ENCODE measurements around the gene C3orf85. TPM values are rescaled to one million over a fixed set of nuclear protein-coding genes. Genes with fewer than 3 reads are reported as not detected.

The C3orf85 gene
- total RNA-seq, 2 experiments from 2014 or later = not detected

DNA sequence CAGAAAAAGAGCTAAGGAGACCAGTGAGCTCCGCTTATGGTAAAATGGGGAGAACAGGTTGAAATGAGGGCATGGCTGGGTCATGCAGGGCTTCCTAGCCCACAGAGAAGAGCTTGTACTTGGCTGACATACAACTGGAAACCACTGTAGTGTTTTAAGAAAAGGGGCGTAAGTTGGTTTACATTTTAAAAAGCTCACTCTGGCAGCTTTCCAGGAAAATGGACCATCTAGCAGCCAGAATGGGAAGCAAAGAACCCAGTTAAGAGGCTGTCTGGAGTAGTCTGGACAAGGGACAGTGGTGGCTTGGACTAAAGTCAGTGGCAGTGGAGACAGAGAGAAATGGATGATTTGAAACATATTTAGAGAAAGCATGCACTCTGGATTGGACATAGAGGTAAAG lies 20.5 kb upstream of the C3orf85 start:
- ATAC-seq (no peak), DNase-seq (no peak)
- no peak overlapping the region for H3K4me3 Mint-ChIP-seq
- H3K27ac Mint-ChIP-seq = no peak overlapping the region
- H3K27me3 Mint-ChIP-seq = peaks cover 1% of the 10 kb centered on the region
- ChIA-PET POLR2A (no interaction called here), CTCF (interaction anchor here (0.9 kb wide), 1 partner anchor 92 kb away, joined by 3 read pairs; no protein-coding TSS in a partner anchor)
- H3K36me3 Mint-ChIP-seq (ENCODE audit: low read depth) = no peaks in the 10 kb centered on the region
- H3K4me1 Mint-ChIP-seq (ENCODE audit: low read depth) = no peaks in the 10 kb centered on the region
- no peaks in the 10 kb centered on the region for H3K9me3 Mint-ChIP-seq
- intact Hi-C loops (cut with micrococcal nuclease) = no loop called here
- TF ChIP-seq CTCF (IDR thresholded peaks at IDR 0.05) = no peak

DNA sequence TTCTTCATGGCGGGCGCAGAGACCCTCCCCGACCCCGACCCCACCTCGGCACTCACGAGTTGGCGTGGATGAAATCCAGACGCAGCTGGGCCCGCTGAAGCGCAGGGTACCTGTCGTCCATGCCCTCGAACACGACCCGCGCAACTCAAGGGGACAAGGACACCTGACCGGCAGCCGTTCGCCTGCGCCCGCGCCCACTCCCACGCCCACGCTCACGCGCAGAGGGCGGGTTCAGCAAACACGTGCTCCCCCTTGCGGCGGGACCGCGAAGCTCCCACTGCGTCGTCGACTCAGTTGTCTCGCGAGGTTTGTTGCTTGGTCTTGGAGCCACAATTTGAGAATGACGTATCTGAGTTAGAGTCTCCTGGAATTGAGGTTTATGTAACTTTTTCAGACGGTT lies 18.6 kb upstream of the C3orf85 start, which contains the start of gene MORC1:
TSS of gene MORC1 (minus strand) at position 196 of the 400 bp plus-strand sequence. CDS start at position 121, 75 bp downstream.
- Mint-ChIP-seq H3K27me3 (peaks cover 1% of the 10 kb centered on the region), H3K36me3 (ENCODE audit: low read depth) (no peaks in the 10 kb centered on the region), H3K4me3 (no peak within 1 kb of the TSS), H3K4me1 (ENCODE audit: low read depth) (no peaks in the 10 kb centered on the region), H3K9me3 (no peaks in the 10 kb centered on the region), H3K27ac (no peak within 1 kb of the TSS)
- CTCF ChIA-PET = interaction anchor here (0.5 kb wide), 1 partner anchor 72 kb away, joined by 3 read pairs; no protein-coding TSS in a partner anchor
- ATAC-seq (no peak), DNase-seq (no peak)
- no peak for TF ChIP-seq CTCF (IDR thresholded peaks at IDR 0.05)
- intact Hi-C loops (cut with micrococcal nuclease) = no loop called here
- POLR2A ChIA-PET = interaction anchor here (0.6 kb wide), 1 partner anchor 277 kb away, joined by 3 read pairs; no protein-coding TSS in a partner anchor

DNA sequence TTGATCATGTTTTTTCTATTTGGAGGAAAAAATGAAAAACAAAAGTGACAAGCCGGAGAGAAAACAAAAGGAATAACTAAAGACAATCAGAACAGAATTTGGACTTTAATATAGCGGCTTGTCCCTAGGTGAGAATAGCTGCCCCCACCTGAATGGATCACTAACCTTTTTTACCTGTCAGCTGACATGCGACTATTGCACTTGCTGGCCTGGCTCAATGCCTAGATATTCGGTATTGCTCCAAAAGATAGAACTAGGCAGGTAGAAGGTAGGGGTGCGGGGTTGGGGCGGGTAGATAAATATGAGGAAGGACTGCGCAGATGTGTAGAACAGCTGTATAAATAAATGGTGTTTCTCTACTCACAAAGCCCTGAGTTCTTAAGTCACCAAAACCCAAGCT lies 17.9 kb upstream of the C3orf85 start:
- POLR2A ChIA-PET = interaction anchor here (0.6 kb wide), 2 partner anchors 183 to 277 kb away, joined by 3 to 4 read pairs; no protein-coding TSS in a partner anchor
- DNase-seq (no peak), ATAC-seq (no peak)
- no peaks in the 10 kb centered on the region for H3K36me3 Mint-ChIP-seq (ENCODE audit: low read depth)
- intact Hi-C loops (cut with micrococcal nuclease) = no loop called here
- CTCF ChIA-PET = interaction anchor here (0.5 kb wide), 1 partner anchor 72 kb away, joined by 3 read pairs; no protein-coding TSS in a partner anchor
- H3K4me3 Mint-ChIP-seq = no peak overlapping the region
- no peak for TF ChIP-seq CTCF (IDR thresholded peaks at IDR 0.05)
- H3K27ac Mint-ChIP-seq = no peak overlapping the region
- no peaks in the 10 kb centered on the region for H3K9me3 Mint-ChIP-seq
- H3K4me1 Mint-ChIP-seq (ENCODE audit: low read depth) = no peaks in the 10 kb centered on the region
- H3K27me3 Mint-ChIP-seq = peaks cover 1% of the 10 kb centered on the region

DNA sequence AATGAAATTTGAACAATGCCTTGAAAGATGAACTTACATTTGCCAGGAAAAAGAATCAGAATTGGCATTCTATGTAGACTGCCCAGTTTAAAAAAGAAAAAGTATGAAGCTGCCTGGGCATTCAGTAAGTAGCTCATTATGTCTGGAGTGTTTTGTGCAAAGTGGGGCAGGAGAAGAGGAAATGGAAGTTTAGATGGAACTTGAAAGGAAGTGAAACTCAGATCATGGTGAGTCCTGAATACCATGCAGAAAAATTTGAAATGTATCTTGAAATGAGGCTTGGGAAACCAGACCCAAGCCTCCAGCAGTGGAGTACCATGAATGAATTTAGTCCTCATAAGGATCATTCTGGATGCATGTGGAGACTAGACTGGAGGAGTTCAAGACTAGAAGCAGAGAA lies 13.8 kb upstream of the C3orf85 start:
- POLR2A ChIA-PET = no interaction called here
- Mint-ChIP-seq H3K27ac (no peak overlapping the region), H3K9me3 (no peaks in the 10 kb centered on the region), H3K4me1 (ENCODE audit: low read depth) (no peaks in the 10 kb centered on the region), H3K36me3 (ENCODE audit: low read depth) (no peaks in the 10 kb centered on the region), H3K27me3 (no peaks in the 10 kb centered on the region), H3K4me3 (no peak overlapping the region)
- TF ChIP-seq CTCF (IDR thresholded peaks at IDR 0.05) = no peak
- intact Hi-C loops (cut with micrococcal nuclease) = no loop called here
- CTCF ChIA-PET = no interaction called here
- no peak for DNase-seq
- ATAC-seq = no peak

GRCh38 chr3:109125902-109126301 lies 10.6 kb upstream of the C3orf85 start:
- no peak for ATAC-seq
- DNase-seq = no peak
- ChIA-PET CTCF (no interaction called here), POLR2A (no interaction called here)
- Mint-ChIP-seq H3K36me3 (ENCODE audit: low read depth) (no peaks in the 10 kb centered on the region), H3K27me3 (peaks cover 2% of the 10 kb centered on the region), H3K9me3 (peaks cover 2% of the 10 kb centered on the region), H3K4me1 (ENCODE audit: low read depth) (no peaks in the 10 kb centered on the region), H3K4me3 (no peak overlapping the region), H3K27ac (no peak overlapping the region)
- TF ChIP-seq CTCF (IDR thresholded peaks at IDR 0.05) = no peak
- intact Hi-C loops (cut with micrococcal nuclease) = no loop called here
